SH-SY5Y (cell line): ENCODE measurements around the gene PIK3CA.

Source experiments
- GATA2 ChIP-seq: IDR thresholded peaks from 2 replicates; pipeline ENCODE4 v1.6.1; 2011; ENCODE audit warnings: mild to moderate bottlenecking, low read depth, low read length
- GATA3 ChIP-seq: IDR thresholded peaks from 2 replicates; pipeline ENCODE4 v1.6.1; 2011; ENCODE audit warnings: low read depth, mild to moderate bottlenecking, low read length, moderate library complexity

The PIK3CA gene

GRCh38 chr3:179224584-179224983 is 76.4 kb downstream of the PIK3CA start:
- TF ChIP-seq GATA3 (no peak), GATA2 (no peak)

- TF ChIP-seq GATA2: no peak
- no peak for TF ChIP-seq GATA3
These were observed 79.2 kb downstream of the PIK3CA start for GRCh38 chr3:179227349-179227748.

- no peak for TF ChIP-seq GATA3
- TF ChIP-seq GATA2: no peak
These were observed 81.0 kb downstream of the PIK3CA start for GRCh38 chr3:179229177-179229576.

- TF ChIP-seq GATA3 (no peak), GATA2 (no peak)
These were observed 84.9 kb downstream of the PIK3CA start for GRCh38 chr3:179233043-179233442.

GRCh38 chr3:179234199-179234598 is 86.0 kb downstream of the PIK3CA start:
- no peak for TF ChIP-seq GATA2
- no peak for TF ChIP-seq GATA3

GRCh38 chr3:179236669-179237301 is 88.6 kb downstream of the PIK3CA start:
- TF ChIP-seq GATA2 (no peak), GATA3 (no peak)

GRCh38 chr3:179244878-179245277 is 96.7 kb downstream of the PIK3CA start:
- TF ChIP-seq GATA3 (no peak), GATA2 (no peak)

- TF ChIP-seq GATA3: no peak
- no peak for TF ChIP-seq GATA2
These were observed 99.3 kb downstream of the PIK3CA start for GRCh38 chr3:179247289-179248015.

GRCh38 chr3:179250803-179251476 is 102.8 kb downstream of the PIK3CA start, which contains the start of gene KCNMB3:
Gene KCNMB3, minus strand, starts transcription at chr3:179251114. Its CDS starts 124 bp downstream, at chr3:179250990.
- TF ChIP-seq GATA2: no peak
- no peak for TF ChIP-seq GATA3

GRCh38 chr3:179256813-179257212 is 108.7 kb downstream of the PIK3CA start:
- TF ChIP-seq GATA2 (no peak), GATA3 (no peak)

GRCh38 chr3:179258820-179259219 is 110.7 kb downstream of the PIK3CA start:
- TF ChIP-seq GATA3 (no peak), GATA2 (no peak)

GRCh38 chr3:179260949-179261765 is 113.0 kb downstream of the PIK3CA start:
- TF ChIP-seq GATA3: no peak
- no peak for TF ChIP-seq GATA2

GRCh38 chr3:179263134-179263533 is 115.0 kb downstream of the PIK3CA start:
- no peak for TF ChIP-seq GATA2
- no peak for TF ChIP-seq GATA3

GRCh38 chr3:179264449-179264848 is 116.3 kb downstream of the PIK3CA start:
- TF ChIP-seq GATA3 (no peak), GATA2 (no peak)
